Smooth muscle cell (in vitro differentiated cells): Measurements from ENCODE around the gene RPH3AL. TPM values are rescaled to one million over a fixed set of nuclear protein-coding genes. Genes with fewer than 3 reads are reported as not detected.
"Not testable (repeated sequence)": the region's sequence is repeated elsewhere in the genome, so short reads cannot be mapped to it uniquely, and the experiment has no call there.

Experiments used
- DNase-seq: peaks from one replicate; lab custom pipeline; 2025; ENCODE audit not compliant: unreplicated experiment; lab: John Stamatoyannopoulos, UW
- H2AFZ ChIP-seq: fragments of 200-600 bp; sonication (generic); 2 replicates; pipeline ENCODE4 v1.6.0; 2016; ENCODE audit warnings: antibody characterized with exemption, low read depth, mild to moderate bottlenecking
- H3F3A ChIP-seq: fragments of 200-600 bp; sonication (generic); 2 replicates; pipeline ENCODE4 v1.6.0; 2017; ENCODE audit warnings: antibody characterized with exemption, low read depth
- H3K27ac ChIP-seq: fragments of 200-600 bp; sonication (generic); 2 replicates; pipeline ENCODE4 v1.5.1; 2016; ENCODE audit warnings: low read depth, mild to moderate bottlenecking
- H3K27me3 ChIP-seq: fragments of 200-600 bp; sonication (generic); 2 replicates; pipeline ENCODE4 v1.6.1; 2016; ENCODE audit warnings: low read depth, mild to moderate bottlenecking
- H3K36me3 ChIP-seq: fragments of 200-600 bp; sonication (generic); 2 replicates; pipeline ENCODE4 v1.5.1; 2016; ENCODE audit warnings: low read depth
- H3K4me1 ChIP-seq: fragments of 200-600 bp; sonication (generic); 2 replicates; pipeline ENCODE4 v1.5.1; 2016; ENCODE audit warnings: low read depth
- H3K4me2 ChIP-seq: fragments of 200-600 bp; sonication (generic); 2 replicates; pipeline ENCODE4 v1.6.0; 2016; ENCODE audit warnings: mild to moderate bottlenecking
- H3K4me3 ChIP-seq: fragments of 200-600 bp; sonication (generic); 2 replicates; pipeline ENCODE4 v1.5.1; 2016; ENCODE audit warnings: mild to moderate bottlenecking
- H3K79me2 ChIP-seq: fragments of 200-600 bp; sonication (generic); 2 replicates; pipeline ENCODE4 v1.6.0; 2016; ENCODE audit warnings: low read depth, mild to moderate bottlenecking
- H3K9ac ChIP-seq: fragments of 200-600 bp; sonication (generic); 2 replicates; pipeline ENCODE4 v1.6.0; 2016; ENCODE audit warnings: low read depth
- H3K9me3 ChIP-seq: fragments of 200-600 bp; sonication (generic); replicated peaks from 2 replicates; pipeline ENCODE4 v1.5.1; 2016; ENCODE audit warnings: low read depth
- H4K20me1 ChIP-seq: fragments of 200-600 bp; sonication (generic); 2 replicates; pipeline ENCODE4 v1.6.0; 2016; ENCODE audit warnings: low read depth
- WGBS: methylation state at CpG from one replicate; pipeline ENCODE4 v1.1.7; 2016; ENCODE audit warnings: low lambda C conversion rate; 5-methylcytosine and 5-hydroxymethylcytosine counted together
- polyA plus RNA-seq: library from polyadenylated mRNA; unstranded; fragments of >200 nt; fragmentation: Nextera tagmentation; extraction: Ambion mirVana; gene quantifications from 2 replicates; pipeline ENCODE4 v1.2.1, GENCODE V29; 2016
- total RNA-seq: library from RNA; depleted of rRNA; stranded (reverse); fragments of >200 nt; gene quantifications from 2 replicates; pipeline ENCODE4 v1.2.3, GENCODE V29; 2014
- TF ChIP-seq, protein P1 (sequence below): fragments of 200-600 bp; sonication (generic); IDR thresholded peaks from 2 replicates; pipeline ENCODE4 v1.5.1; 2017; ENCODE audit warnings: borderline replicate concordance, mild to moderate bottlenecking, antibody characterized with exemption; ENCODE audit not compliant: insufficient read depth, poor library complexity, severe bottlenecking

Gene RPH3AL
- total and polyA plus RNA-seq, 2 experiments from 2014 or later, result 1.8 to 3.3 TPM

DNA sequence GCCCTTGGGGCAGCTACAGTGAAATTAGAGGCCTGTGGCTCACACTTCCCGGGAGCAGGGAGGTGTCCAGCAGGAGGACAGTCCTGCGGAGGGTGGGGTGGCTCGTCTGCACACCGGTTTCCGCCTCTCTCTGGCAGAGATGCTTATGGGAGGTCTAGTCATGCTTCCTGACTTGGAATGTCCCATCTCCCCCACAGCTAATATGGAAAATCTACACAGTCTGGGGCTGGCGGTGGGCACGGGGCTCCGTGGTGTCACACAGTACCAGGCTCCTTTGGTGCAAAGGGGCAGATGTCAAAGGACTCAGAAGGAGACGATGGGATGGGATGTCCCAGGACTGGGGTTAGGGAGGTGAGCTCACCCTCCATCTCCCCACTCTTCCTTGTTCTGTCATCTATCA, 127.1 kb downstream of the RPH3AL start:
- DNase-seq, result no peak
- 90% methylated on average over 9 of the region's 9 CpGs for WGBS
- Histone ChIP-seq H3F3A (peaks cover 3% of the 10 kb centered on the region), H3K4me1 (peaks cover 9% of the 10 kb centered on the region), H3K27me3 (no peaks in the 10 kb centered on the region), H3K27ac (no peak overlapping the region), H3K4me2 (no peak overlapping the region), H3K9ac (no peak overlapping the region), H3K36me3 (no peaks in the 10 kb centered on the region), H3K4me3 (no peak overlapping the region), H4K20me1 (no peaks in the 10 kb centered on the region), H2AFZ (no peak overlapping the region), H3K9me3 (no peaks in the 10 kb centered on the region), H3K79me2 (no peaks in the 10 kb centered on the region)
- TF ChIP-seq, protein P1, sequence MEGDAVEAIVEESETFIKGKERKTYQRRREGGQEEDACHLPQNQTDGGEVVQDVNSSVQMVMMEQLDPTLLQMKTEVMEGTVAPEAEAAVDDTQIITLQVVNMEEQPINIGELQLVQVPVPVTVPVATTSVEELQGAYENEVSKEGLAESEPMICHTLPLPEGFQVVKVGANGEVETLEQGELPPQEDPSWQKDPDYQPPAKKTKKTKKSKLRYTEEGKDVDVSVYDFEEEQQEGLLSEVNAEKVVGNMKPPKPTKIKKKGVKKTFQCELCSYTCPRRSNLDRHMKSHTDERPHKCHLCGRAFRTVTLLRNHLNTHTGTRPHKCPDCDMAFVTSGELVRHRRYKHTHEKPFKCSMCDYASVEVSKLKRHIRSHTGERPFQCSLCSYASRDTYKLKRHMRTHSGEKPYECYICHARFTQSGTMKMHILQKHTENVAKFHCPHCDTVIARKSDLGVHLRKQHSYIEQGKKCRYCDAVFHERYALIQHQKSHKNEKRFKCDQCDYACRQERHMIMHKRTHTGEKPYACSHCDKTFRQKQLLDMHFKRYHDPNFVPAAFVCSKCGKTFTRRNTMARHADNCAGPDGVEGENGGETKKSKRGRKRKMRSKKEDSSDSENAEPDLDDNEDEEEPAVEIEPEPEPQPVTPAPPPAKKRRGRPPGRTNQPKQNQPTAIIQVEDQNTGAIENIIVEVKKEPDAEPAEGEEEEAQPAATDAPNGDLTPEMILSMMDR, result no peak

DNA sequence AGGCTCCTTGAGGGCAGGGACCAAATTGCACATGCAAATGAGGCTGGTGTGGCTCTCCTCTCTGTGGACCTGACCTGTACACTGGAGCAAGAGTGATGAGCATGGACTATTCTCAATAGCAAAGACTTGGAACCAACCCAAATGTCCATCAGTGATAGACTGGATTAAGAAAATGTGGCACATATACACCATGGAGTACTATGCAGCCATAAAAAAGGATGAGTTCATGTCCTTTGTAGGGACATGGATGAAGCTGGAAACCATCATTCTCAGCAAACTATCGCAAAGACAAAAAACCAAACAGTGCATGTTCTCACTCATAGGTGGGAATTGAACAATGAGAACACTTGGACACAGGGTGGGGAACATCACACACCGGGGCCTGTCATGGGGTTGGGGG, 128.0 kb downstream of the RPH3AL start:
- not testable (repeated sequence) for H3K9ac ChIP-seq, H3K4me2 ChIP-seq, H3K27ac ChIP-seq, DNase-seq, H3K27me3 ChIP-seq, H3F3A ChIP-seq, H3K36me3 ChIP-seq, H3K4me1 ChIP-seq, H4K20me1 ChIP-seq, H3K79me2 ChIP-seq, H3K4me3 ChIP-seq, H2AFZ ChIP-seq, H3K9me3 ChIP-seq
- WGBS, result 92% methylated on average over 2 of the region's 2 CpGs

DNA sequence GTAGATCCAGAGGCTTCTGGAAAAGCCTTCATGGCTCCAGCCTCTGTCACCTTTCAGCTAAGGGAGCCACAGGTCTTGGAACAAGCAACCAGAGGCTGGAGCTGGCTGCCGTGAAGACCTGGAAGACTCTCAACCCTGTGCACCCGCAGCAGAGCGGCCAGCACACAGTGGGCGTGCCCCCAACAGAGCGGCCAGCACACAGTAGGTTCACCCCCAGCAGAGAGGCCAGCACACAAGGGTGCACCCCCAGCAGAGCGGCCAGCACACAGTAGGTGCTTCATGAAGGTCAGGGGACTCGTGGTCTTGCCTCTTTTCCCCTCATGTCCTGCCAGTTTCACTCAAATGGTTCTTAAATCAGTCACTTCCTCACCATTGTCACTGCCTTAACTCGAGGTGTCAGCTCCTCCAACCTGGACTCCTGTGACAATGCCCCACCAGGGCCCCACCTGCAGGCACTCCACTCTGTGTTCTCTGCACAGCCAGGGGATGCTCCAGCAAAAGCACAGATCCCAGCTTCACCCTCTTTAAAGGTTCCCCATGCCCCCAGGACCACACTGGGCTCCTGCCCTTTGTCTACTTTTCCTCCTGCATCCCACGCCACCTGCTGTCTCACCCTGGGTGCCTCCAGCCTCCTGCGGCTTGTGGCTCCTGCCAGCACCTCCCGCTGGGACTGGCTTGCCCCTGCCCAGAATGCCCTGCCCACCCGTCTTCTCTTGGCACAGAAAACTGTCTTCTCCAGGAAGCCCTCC, 128.7 kb downstream of the RPH3AL start:
- Histone ChIP-seq H3K36me3 (no peaks in the 10 kb centered on the region), H3K4me2 (no peak overlapping the region), H2AFZ (no peak overlapping the region), H3K4me3 (no peak overlapping the region), H3K4me1 (peaks cover 9% of the 10 kb centered on the region), H3K27ac (no peak overlapping the region), H3K79me2 (no peaks in the 10 kb centered on the region), H3F3A (peaks cover 3% of the 10 kb centered on the region), H3K27me3 (no peaks in the 10 kb centered on the region), H3K9me3 (no peaks in the 10 kb centered on the region), H4K20me1 (no peaks in the 10 kb centered on the region), H3K9ac (no peak overlapping the region)
- TF ChIP-seq, protein P1, result no peak
- no peak for DNase-seq
- WGBS, result 87% methylated on average over 12 of the region's 12 CpGs

DNA sequence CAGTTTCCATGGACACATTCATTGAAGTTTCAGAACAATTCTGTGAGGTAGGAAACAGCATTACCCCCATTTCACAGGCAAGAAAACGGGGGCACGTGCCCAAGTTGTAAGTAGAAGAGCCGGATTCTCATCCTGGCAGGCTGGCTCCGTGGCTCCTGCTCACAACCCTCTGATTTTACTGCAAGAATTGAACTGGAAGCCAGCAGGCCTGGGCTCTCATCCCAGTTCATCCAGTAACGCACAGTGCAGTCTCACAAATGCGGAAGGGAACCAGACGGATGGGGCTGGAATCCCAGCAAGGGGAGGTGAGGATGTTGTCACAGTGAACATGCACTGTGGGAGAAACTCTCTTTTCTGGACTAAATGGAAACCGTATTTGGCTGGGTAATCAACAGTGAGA, 130.4 kb downstream of the RPH3AL start:
- Histone ChIP-seq H3K4me2 (no peak overlapping the region), H3F3A (peaks cover 3% of the 10 kb centered on the region), H3K27ac (no peak overlapping the region), H2AFZ (no peak overlapping the region), H3K27me3 (no peaks in the 10 kb centered on the region), H3K4me3 (no peak overlapping the region), H3K36me3 (no peaks in the 10 kb centered on the region), H3K9ac (no peak overlapping the region), H3K79me2 (no peaks in the 10 kb centered on the region), H3K9me3 (no peaks in the 10 kb centered on the region), H4K20me1 (no peaks in the 10 kb centered on the region), H3K4me1 (peaks cover under 1% of the 10 kb centered on the region)
- WGBS, result 82% methylated on average over 8 of the region's 8 CpGs
- no peak for DNase-seq
- TF ChIP-seq, protein P1, result no peak
